K562 (cell line): ENCODE measurements around the gene ZIC2. TPM values are rescaled to one million over a fixed set of nuclear protein-coding genes. Genes with fewer than 3 reads are reported as not detected.

ENCODE experiments used
- HNRNPK ChIP-seq: fragments of 200-400 bp; formaldehyde crosslinking; IDR thresholded peaks from one replicate; pipeline ENCODE4 v1.6.1; 2018; ENCODE audit warnings: mild to moderate bottlenecking, low read depth, low read length; ENCODE audit not compliant: poor library complexity, severe bottlenecking
- HNRNPUL1 ChIP-seq: fragments of 200-400 bp; formaldehyde crosslinking; IDR thresholded peaks from 2 replicates; pipeline ENCODE4 v1.6.1; 2017; ENCODE audit warnings: low read length
- MAZ ChIP-seq, 2 experiments: fragments of 450-650 bp in 1 of 2; sonication (generic) in 1 of 2; formaldehyde crosslinking; IDR thresholded peaks in 1 of 2; conservative IDR thresholded peaks in 1 of 2; 2 replicates each; pipeline versions ENCODE4 v1.4.0 to v1.5.0; 2020; ENCODE audit warnings: mild to moderate bottlenecking in 1 of 2, missing genetic modification reagents in 1 of 2
- NFE2L1 ChIP-seq: fragments of 450-650 bp; IDR thresholded peaks from 2 replicates; pipeline ENCODE4 v1.6.1; 2016; ENCODE audit warnings: missing genetic modification characterization, low read depth, mild to moderate bottlenecking, missing compliant biosample characterization, moderate library complexity, borderline replicate concordance
- NFIC ChIP-seq: fragments of 450-650 bp; IDR thresholded peaks from 2 replicates; pipeline ENCODE4 v1.6.1; 2017; ENCODE audit warnings: mild to moderate bottlenecking, inconsistent platforms
- NFXL1 ChIP-seq: fragments of 450-650 bp; formaldehyde crosslinking; IDR thresholded peaks from 2 replicates; pipeline ENCODE4 v1.4.0; 2021; ENCODE audit warnings: mild to moderate bottlenecking
- PCBP2 ChIP-seq: fragments of 200-400 bp; formaldehyde crosslinking; IDR thresholded peaks from 2 replicates; pipeline ENCODE4 v1.6.1; 2018; ENCODE audit warnings: low read length, low read depth, mild to moderate bottlenecking, moderate library complexity; ENCODE audit not compliant: poor library complexity, severe bottlenecking
- PML ChIP-seq: IDR thresholded peaks from 2 replicates; pipeline ENCODE4 v1.6.1; 2012; ENCODE audit warnings: low read length, inconsistent platforms
- RBFOX2 ChIP-seq: fragments of 200-400 bp; formaldehyde crosslinking; IDR thresholded peaks from 2 replicates; pipeline ENCODE4 v1.6.1; 2017; ENCODE audit warnings: low read depth, mild to moderate bottlenecking, low read length, moderate library complexity
- TAF1 ChIP-seq: IDR thresholded peaks from 2 replicates; pipeline ENCODE4 v1.6.1; 2011; ENCODE audit warnings: mild to moderate bottlenecking, low read length, moderate library complexity; ENCODE audit not compliant: insufficient read depth, control insufficient read depth, severe bottlenecking; ENCODE audit errors: extremely low read depth
- ZFX ChIP-seq: sonication (generic); formaldehyde crosslinking; IDR thresholded peaks from 2 replicates; pipeline ENCODE4 v1.8.0; 2022; ENCODE audit warnings: mild to moderate bottlenecking, missing genetic modification reagents, moderate library complexity
- ZNF583 ChIP-seq: fragments of 250-450 bp; sonication (Bioruptor Pico); IDR thresholded peaks from 2 replicates; pipeline ENCODE4 v1.4.0; 2020
- polyA plus RNA-seq, 8 experiments: library from polyadenylated mRNA; depleted of rRNA in 4 of 8; stranded (reverse) in 5 of 8; unstranded in 3 of 8; fragments of >200 nt; fragmentation: Nextera tagmentation in 2 of 8; fragmentation: Illumina TruSeq in 1 of 8; extraction: Ambion mirVana in 2 of 8; extraction: Trizol in 1 of 8; gene quantifications; 2 replicates each; pipeline versions ENCODE4 v1.2.1 to v1.2.3, GENCODE V29; 2011 to 2014; ENCODE audit warnings: inconsistent platforms in 1 of 8, missing spikeins in 1 of 8
- total RNA-seq, 7 experiments: library from RNA; depleted of rRNA in 6 of 7; stranded (reverse); fragments of >200 nt in 6 of 7; fragmentation: Illumina TruSeq in 2 of 7; extraction: Trizol in 2 of 7; gene quantifications; 2 replicates each; pipeline versions ENCODE4 v1.2.1 to v1.2.3, GENCODE V29; 2011 to 2021; ENCODE audit warnings: low replicate concordance in 1 of 7
- TF ChIP-seq, protein P1 (sequence below): fragments of 200-800 bp; sonication (Bioruptor generic); IDR thresholded peaks from 2 replicates; pipeline ENCODE4 v1.6.1; 2017; ENCODE audit warnings: missing genetic modification characterization, missing compliant biosample characterization
- TF ChIP-seq, protein P2 (sequence below), 2 experiments: IDR thresholded peaks; 2 replicates each; pipeline ENCODE4 v1.6.1; 2011; ENCODE audit warnings: borderline replicate concordance in 1 of 2, control low read depth in 1 of 2, low read depth in 1 of 2, low read length in 1 of 2, mild to moderate bottlenecking in 1 of 2, mixed read lengths in 1 of 2, moderate library complexity in 1 of 2; ENCODE audit not compliant: insufficient read depth in 1 of 2, insufficient read length in 1 of 2, poor library complexity in 1 of 2, severe bottlenecking in 1 of 2; ENCODE audit errors: extremely low read depth in 1 of 2
- TF ChIP-seq, protein P3 (sequence below), 3 experiments: fragments of 200-800 bp in 1 of 3; sonication (Bioruptor generic) in 1 of 3; sonication (generic) in 1 of 3; formaldehyde crosslinking in 1 of 3; IDR thresholded peaks; 2 replicates each; pipeline versions ENCODE4 v1.6.1 to v1.8.0; 2016 to 2022; ENCODE audit warnings: mild to moderate bottlenecking in 2 of 3, missing compliant biosample characterization in 2 of 3, missing genetic modification characterization in 2 of 3, missing genetic modification reagents in 1 of 3
- TF ChIP-seq, protein P4 (sequence below): fragments of 250-450 bp; sonication (Bioruptor Pico); IDR thresholded peaks from 2 replicates; pipeline ENCODE4 v1.8.0; 2021; ENCODE audit warnings: borderline replicate concordance, mild to moderate bottlenecking, moderate library complexity; ENCODE audit not compliant: poor library complexity, severe bottlenecking
- TF ChIP-seq, protein P5 (sequence below): fragments of 450-650 bp; formaldehyde crosslinking; IDR thresholded peaks from 2 replicates; pipeline ENCODE4 v1.4.0; 2020; ENCODE audit warnings: mild to moderate bottlenecking, moderate library complexity
- TF ChIP-seq, protein P6 (sequence below): fragments of 450-650 bp; IDR thresholded peaks from 2 replicates; pipeline ENCODE4 v1.6.1; 2016; ENCODE audit warnings: low read depth, mild to moderate bottlenecking, moderate library complexity

Gene ZIC2
- total and polyA plus RNA-seq, 9 of the 15 experiments (the other 6 are each of a cell fraction or from before 2014, with no cell fraction given) = 1.8 to 18.0 (median 4.5) TPM

DNA sequence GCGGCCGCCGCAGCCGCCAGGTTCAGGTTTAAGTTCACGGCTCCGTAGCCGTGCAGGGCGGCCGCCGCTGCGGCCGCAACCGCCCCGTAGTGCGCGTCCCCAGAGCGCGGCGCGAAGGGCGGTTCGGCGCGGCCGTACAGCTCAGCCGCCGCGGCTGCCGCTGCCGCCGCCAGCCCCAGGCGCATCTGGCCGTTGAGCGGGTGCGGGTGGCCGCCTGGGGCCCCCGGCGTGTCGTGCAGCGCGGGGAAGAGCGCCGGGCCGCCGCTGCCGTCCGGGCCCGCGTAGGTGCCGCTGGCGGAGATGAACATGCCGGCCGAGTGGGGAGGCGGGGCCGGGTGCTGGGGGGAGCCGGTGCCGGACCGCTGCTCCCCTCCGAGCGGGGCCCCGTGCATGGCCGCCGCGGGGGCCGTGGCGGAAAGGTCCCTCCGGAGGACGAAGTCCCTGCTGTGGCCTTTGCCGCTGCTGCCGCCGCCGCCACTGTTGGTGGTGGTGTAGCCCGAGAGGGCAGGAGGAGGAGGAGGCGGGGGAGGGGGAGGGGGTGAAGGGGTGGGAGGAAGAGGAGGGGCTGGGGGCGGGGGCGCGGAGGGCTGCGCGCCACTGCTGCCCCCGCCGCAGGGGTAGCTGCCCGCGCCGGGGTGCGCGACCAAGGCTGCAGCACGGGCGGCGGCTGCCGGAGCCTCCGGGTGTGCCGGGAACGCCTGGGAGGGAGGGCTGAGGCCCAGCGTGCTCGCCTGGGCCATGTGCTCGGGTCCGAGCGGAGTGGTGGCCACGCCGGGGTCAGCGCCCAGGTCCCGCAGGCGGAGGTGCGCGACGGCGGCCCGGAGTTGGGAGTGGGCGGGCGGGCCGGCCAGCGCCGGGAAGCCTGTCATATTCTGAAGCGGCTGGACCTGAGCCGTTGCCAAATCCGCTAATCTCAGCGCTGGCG lies 10.7 kb upstream of the ZIC2 start (continued):
- TF ChIP-seq, protein P1, sequence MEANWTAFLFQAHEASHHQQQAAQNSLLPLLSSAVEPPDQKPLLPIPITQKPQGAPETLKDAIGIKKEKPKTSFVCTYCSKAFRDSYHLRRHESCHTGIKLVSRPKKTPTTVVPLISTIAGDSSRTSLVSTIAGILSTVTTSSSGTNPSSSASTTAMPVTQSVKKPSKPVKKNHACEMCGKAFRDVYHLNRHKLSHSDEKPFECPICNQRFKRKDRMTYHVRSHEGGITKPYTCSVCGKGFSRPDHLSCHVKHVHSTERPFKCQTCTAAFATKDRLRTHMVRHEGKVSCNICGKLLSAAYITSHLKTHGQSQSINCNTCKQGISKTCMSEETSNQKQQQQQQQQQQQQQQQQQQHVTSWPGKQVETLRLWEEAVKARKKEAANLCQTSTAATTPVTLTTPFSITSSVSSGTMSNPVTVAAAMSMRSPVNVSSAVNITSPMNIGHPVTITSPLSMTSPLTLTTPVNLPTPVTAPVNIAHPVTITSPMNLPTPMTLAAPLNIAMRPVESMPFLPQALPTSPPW (CRISPR knock-in tag) = peak; percentile 77
- TF ChIP-seq, protein P2, sequence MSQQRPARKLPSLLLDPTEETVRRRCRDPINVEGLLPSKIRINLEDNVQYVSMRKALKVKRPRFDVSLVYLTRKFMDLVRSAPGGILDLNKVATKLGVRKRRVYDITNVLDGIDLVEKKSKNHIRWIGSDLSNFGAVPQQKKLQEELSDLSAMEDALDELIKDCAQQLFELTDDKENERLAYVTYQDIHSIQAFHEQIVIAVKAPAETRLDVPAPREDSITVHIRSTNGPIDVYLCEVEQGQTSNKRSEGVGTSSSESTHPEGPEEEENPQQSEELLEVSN (IDR thresholded peaks at IDR 0.05; ENCODE audit: borderline replicate concordance in 1 of 2, extremely low read depth in 1 of 2, insufficient read depth in 1 of 2, insufficient read length in 1 of 2, low read depth in 1 of 2, low read length in 1 of 2, poor library complexity in 1 of 2, severe bottlenecking in 1 of 2) = peak; percentile 58 to 88
- TF ChIP-seq, protein P3, sequence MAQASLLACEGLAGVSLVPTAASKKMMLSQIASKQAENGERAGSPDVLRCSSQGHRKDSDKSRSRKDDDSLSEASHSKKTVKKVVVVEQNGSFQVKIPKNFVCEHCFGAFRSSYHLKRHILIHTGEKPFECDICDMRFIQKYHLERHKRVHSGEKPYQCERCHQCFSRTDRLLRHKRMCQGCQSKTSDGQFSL (CRISPR knock-in tag; IDR thresholded peaks at IDR 0.05) = peak; percentile 51; the same call in 1 of the 2 replicates
- TF ChIP-seq, protein P3 (tag; IDR thresholded peaks at IDR 0.05) = no peak
- TF ChIP-seq MAZ (CRISPR knock-in tag; conservative IDR thresholded peaks at IDR 0.05 in 1 of 2, IDR thresholded peaks at IDR 0.05 in 1 of 2) = 0 out of 4 replicates have a peak, but pooled peaks of 1 of the 2 experiments have one; percentile 54
- TF ChIP-seq, protein P4, sequence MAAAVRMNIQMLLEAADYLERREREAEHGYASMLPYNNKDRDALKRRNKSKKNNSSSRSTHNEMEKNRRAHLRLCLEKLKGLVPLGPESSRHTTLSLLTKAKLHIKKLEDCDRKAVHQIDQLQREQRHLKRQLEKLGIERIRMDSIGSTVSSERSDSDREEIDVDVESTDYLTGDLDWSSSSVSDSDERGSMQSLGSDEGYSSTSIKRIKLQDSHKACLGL (CRISPR knock-in tag) = no peak
- TF ChIP-seq PCBP2 = no peak
- TF ChIP-seq PML = no peak
- TF ChIP-seq NFE2L1 (tag) = no peak
- TF ChIP-seq NFXL1 = no peak
- peak; percentile 44 for TF ChIP-seq RBFOX2
- TF ChIP-seq HNRNPK = peak; percentile 91
- peak; percentile 32 for TF ChIP-seq ZFX
- TF ChIP-seq HNRNPUL1 = no peak
- peak; percentile 19 for TF ChIP-seq TAF1
- no peak for TF ChIP-seq NFIC
- TF ChIP-seq ZNF583 (CRISPR knock-in tag) = no peak
- TF ChIP-seq, protein P5, sequence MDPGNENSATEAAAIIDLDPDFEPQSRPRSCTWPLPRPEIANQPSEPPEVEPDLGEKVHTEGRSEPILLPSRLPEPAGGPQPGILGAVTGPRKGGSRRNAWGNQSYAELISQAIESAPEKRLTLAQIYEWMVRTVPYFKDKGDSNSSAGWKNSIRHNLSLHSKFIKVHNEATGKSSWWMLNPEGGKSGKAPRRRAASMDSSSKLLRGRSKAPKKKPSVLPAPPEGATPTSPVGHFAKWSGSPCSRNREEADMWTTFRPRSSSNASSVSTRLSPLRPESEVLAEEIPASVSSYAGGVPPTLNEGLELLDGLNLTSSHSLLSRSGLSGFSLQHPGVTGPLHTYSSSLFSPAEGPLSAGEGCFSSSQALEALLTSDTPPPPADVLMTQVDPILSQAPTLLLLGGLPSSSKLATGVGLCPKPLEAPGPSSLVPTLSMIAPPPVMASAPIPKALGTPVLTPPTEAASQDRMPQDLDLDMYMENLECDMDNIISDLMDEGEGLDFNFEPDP (CRISPR knock-in tag) = no peak
- TF ChIP-seq, protein P6, sequence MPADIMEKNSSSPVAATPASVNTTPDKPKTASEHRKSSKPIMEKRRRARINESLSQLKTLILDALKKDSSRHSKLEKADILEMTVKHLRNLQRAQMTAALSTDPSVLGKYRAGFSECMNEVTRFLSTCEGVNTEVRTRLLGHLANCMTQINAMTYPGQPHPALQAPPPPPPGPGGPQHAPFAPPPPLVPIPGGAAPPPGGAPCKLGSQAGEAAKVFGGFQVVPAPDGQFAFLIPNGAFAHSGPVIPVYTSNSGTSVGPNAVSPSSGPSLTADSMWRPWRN = no peak
